GM19240 (cell line): ENCODE results near the gene LMAN1L.
"Not testable (repeated sequence)": the region's sequence is repeated elsewhere in the genome, so short reads cannot be mapped to it uniquely, and the experiment has no call there.

Experiments used
- DNase-seq: peaks from one replicate; pipeline ENCODE4 v3.0.0; 2011; ENCODE audit warnings: low spot score; ENCODE audit not compliant: insufficient read length

Gene LMAN1L

DNA sequence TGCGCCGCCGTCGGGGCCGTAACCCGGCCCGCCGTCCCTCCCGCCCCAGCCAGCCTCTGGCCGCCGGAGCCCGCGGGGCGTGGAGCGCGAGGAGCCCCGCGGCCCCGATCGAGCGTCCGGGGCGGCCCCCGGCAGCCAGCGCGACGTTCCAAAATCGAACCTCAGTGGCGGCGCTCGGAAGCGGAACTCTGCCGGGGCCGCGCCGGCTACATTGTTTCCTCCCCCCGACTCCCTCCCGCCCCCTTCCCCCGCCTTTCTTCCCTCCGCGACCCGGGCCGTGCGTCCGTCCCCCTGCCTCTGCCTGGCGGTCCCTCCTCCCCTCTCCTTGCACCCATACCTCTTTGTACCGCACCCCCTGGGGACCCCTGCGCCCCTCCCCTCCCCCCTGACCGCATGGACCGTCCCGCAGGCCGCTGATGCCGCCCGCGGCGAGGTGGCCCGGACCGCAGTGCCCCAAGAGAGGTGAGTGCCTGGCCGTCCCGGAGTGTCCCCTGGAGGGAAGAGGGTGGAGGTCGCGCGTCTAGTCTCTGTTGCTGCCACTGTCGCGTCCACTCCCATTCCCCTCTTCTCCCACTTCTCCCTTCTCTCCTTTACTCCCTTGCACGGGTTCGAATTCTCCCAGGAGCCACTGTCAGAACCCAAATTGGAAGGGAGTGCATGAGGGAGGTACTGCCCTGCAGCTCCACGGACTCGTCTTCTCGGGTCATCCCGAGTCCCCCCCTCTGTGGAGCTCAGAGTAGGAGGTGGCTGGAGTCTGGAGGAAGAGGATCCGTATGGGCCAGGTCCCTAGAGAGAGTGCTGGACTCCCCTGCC lies 30.2 kb upstream of the LMAN1L start:
- no peak for DNase-seq

DNA sequence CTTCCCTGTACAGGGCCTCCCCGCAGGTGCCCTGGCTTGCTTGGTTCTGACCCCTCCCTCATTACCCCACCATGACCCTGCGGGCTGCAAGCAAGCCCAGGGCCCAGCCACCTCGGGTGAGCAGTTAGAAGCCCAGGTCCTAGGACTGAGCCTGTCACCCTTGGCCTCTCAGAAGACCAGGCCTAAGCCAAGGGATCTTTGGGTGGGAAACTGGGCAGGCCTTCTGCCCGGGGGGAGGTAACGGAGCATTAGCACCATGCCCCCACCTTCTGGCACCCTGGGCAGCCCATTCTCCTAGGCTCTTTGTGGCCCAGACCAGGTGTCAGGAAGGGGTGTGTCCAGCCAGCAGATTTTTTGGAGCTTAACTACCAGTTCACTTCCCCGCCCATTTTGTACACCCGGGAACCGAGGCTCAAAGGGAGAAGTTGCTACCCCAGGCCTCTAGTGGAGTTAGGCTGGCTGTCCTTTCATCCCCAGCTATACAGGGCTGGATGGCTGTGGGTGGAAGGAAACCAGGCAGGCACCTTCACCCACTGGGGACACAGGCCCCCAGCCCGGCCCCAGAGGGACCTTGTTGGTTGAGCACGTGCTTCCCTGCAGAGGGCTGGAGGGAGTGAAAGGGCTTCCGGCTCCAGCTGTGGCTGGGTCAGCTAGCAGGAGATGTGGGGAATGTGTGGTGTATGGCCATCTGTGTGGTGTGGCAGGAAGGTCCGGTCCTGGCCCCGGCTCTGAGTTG lies 29.4 kb upstream of the LMAN1L start:
- DNase-seq, result no peak

DNA sequence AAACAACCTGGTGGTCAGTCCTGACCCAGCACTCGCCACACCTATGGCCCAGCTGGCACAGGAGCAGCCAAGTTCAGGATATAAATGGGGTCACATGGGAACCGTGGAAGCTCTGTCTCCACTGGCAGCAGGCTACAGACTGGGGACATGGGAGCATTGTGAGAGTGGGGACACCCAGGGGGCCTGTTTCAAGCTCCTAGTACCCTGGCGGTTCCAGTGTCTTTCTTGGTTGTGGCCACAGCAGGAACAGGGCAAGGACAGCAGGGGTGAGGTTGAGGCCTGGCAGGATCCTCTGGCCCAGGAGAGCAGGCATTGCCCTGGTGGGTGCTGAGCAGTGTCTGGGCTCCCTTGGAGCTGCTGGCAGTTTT lies 28.8 kb upstream of the LMAN1L start:
- DNase-seq, result no peak

DNA sequence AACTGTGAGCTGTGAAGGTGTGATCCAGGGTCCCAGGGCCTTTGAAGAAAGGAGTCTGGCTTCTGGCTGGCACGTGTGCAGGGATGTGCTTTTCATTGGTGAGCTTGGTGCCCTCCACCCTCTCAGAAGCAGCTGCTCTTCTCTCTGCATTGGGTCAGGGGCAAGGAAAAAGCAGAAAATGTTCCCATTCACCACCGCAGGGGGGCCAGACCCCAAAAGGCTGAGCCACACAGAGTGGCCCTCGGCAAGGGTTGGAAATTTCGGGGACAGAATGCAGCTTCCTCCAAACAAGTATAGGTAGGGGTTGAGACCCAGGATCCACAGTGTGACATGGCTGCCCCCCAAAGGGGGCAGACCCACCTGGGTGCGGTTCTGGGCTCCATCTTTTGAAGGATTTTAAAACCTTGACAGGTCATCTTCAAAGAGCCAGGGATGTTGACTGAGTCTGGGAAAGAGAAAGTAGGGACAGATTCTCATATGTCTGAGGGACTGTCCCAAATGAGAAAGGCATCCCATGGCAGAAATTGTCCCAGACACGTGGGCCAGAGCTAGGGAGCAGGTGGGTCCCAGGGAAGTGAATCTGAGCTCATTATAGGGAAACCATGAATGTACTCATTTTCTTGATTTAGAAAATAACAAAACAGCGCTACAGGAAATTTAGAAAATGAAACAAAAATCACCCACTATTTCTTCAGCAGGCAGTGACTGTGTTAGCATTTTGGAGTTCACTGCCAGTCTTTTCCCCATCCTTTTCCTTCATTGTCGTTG lies 28.0 kb upstream of the LMAN1L start:
- DNase-seq, result no peak

DNA sequence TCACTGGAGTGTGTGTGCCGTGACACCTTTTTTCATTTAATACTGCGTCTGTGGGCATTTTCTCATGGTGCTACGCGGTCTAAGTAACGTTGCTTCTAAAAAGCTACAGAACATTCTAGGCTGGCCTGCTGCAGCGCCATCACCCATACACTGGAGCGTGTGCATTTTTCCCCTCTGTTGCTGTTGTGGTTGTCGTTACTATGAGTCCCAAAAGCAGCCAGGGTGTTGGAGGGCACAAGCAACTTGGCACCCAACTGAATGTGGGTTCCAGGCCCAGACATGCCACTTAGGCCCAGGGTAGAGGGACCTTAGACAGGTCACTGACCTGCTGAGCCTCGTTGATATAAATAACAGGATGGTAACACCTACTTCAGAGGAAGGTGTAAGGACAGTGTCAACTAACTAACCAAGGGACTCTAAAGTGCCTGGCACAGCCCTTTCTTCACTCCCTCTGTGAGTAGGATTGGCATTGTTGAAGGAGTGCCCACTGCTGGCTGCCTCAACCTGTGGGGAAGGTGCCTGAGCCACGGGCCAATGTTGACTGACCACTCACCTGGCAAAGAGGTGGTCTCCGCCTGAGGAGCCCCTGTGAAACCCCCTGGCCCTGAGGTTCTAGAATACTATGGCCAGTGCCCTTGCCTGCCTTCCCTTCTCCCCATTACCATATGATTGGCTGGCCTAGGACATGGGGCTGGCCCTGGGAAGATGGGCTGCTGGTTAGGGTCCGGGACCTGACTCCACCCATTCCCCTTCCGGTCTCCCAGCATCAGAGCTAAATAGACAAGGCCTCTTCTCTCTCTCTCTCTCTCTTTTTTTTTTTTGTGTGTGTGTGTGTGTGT lies 27.2 kb upstream of the LMAN1L start:
- no peak for DNase-seq

DNA sequence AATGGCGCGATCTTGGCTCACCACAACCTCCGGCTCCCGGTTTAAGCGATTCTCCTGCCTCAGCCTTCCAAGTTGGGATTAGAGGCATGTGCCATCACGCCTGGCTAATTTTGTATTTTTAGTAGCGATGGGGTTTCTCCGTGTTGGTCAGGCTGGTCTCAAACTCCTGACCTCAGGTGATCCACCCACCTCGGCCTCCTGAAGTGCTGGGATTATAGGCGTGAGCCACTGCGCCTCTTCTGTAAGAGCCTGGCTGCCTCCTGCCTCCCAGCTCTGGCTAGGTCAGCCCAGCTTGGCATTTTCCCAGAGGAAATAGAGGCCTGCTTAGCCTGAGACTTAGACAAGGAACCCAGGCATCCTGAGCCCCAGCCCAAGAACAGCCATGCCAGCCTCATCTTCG lies 26.6 kb upstream of the LMAN1L start:
- not testable (repeated sequence) for DNase-seq

DNA sequence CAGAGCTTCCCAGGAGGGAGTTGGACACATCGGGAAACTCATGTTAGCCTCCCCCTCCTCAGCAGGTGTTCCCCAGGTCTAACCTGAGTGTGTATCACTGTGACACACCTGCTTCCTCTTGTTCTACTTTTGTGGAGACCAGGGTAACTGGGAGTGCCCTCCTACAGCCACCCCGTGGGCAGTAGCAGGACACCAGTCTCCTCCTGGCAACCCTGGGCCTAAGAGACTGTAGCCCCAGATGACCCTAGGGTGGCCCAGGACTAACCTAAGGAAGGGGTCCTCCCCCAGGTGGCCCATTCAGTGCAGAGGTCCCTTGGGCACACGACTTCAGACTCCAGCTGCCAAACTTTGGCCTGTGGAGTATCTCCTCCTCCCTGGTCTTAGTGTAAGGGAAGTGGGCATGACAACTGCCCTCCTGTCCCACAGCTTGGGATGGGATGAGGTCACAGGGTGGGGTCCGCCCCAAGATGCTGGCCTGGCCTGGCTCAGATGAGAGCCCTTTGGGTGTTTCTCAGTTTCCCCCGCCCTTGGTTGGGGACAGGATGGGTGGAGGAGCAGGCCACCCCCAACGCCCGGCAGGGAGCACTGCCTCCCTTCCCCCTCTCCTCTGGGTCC lies 26.0 kb upstream of the LMAN1L start:
- no peak for DNase-seq

DNA sequence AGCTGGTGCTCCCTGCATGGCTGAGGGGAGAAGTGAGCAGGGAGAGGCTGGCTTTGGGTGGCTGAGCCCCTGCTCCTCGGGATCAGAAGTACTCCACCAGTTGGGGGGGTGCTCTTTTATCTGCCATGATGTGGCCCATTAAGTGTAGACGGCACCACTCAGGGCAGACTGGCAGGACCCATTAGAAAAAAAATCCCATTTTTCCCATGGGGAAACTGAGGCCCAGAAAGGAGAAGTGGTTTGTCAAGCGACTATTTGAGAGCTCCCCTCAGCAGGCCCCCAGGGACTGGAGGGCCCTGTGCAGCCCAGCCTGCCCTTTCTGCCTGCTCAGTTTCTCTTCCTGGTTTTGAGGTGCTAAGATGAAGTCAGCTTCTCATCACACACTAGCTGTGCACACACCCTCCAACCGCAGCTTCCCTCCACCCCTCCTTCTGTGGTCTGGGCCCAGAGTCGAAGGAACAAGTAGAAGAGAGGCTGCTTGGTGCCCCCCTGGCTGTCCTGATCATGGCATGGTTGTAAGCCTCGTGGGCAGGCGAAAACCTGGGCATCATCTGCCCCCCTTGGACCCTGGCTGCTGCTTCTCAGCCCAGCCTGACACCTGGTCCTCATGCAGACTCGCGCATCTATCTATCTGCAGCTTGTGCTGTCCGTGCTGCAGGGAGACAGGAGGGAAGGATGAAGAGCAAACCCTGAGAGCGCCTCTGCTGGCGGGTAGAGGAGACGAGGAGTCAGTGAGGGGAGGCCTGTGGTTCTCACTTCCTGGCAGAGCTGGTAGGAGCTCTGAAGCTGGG lies 25.2 kb upstream of the LMAN1L start:
- DNase-seq, result peak; percentile 75

DNA sequence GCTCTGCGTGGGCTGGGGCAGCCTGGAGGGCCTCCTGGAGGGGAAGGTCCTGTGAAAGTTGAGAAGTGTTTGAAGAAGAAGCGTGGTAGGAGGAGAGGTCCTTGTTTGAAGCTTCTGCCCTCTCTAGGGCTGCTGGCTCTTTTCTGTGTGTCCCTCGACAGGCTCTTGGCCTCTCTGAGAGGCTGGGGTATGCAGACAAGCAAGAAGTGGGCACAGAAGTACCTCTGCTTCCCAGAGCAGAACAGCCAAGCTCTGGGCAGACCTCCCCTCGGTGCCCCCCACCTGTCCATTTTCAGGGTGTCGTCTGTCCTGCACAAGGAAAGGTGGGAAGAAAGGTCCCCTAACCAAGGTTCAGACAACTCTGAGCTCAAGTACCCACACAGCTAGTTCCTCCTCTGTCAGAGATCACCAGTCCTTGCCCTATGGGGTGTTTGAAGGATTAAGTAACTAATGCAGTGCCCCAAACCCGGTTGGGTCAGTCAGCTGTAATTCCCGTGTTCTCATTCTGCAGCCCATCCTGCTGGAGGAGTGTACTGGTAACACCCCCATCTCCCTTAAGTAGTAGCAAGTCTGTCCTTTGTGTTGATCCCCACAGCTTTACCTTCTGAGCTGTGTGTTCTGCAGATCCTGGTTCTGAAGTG lies 24.5 kb upstream of the LMAN1L start:
- DNase-seq, result no peak

DNA sequence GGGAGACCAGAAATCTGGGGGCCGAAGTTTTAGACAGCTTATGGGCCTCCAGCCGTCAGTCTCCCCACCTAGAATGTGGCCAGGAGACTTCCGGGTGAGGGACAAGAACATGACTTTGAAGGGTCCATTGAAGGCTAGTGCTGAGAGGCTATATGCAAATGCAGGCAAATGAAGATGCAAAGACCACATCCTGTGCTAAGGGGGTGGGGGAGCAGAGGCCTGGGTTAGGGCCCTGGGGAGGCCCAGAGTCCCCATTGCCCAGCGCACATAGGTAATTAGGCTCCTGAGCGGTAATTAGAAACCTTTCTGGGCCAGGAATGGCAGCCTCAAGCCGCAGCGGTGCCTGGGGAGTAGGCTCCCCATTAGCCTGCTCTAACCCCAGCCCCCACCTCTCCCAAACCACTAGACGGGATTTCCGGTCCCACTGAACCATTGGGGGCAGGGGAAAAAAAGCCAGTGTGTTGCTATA lies 23.9 kb upstream of the LMAN1L start:
- no peak for DNase-seq

DNA sequence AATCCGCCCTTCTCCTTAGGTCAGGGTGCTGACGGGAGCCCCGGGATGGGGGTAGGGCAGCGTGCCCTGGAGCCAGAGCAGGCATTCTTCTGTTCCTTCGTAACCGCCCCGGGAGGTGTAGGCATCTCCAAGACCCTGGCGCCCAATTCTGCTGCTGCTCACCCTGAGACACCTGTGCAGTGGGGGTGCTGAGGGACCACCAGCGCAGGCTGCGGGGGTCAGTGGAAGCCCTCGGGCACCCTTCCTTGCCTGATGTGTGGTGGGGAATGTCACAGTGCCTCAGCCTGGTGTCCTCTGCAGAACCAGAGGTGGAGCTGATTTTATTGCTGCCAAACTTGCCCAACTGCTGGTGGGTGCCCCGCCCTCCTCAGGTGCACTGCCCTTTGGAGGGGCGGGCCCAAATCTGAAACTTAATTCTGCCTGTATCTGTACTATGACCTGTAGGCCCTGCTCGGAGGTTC lies 23.4 kb upstream of the LMAN1L start:
- no peak for DNase-seq

DNA sequence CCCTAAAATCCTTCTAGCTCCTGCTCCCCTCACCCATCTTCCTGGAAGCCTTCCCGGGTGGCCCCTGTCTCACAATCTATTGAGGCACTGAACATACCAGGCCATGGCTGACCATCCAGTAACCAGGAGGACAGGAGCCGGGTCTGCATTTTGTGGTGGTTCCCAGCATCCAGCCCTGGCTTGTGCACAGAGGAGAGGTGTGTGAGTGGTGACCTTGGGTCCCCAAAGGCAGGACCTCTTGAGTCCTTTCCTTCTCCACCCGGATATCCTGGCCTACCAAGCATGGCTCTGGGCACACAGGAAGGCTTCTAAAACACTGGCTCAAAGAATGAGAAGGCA lies 22.9 kb upstream of the LMAN1L start:
- no peak for DNase-seq

DNA sequence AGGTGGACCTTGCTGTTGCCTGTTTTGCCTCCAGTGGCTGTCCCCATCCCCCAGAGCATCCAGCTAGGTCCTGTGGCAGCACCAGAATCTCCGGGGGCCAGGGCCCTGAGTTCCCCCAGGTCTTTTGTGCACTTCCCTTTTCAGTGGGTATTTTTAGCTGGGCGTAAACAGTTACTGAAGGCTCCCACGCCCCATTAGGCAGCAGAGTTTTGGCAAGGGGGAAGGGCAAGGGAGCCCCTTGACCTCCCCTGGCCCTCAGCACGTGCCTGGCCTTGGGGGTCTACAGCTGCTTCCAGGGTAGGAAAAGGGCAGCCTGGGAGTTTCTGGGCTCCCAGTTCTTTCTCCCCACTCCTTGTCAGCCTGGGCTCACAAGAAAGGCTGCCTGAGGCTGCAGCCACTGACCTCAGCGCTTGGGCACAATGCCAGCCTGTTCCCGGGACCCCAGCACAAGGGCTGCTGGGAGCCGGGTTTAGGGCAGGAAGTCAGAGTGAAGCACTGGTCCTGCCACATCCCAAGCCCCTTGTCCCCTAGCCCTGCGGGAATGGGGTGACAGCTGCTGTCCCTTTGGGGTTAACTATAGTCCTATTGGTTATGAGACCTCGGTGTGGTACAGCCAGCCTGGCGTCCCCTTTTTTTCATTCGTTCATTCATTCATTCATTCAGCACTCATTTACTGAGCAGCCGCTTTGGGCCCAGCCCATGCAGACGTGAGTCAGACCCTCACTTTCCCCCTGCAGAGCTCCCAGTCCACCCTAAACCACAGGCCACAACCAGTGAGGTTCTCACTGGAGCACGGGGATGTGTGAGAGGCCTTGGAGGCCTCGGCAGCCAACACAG lies 22.3 kb upstream of the LMAN1L start:
- DNase-seq, result no peak

DNA sequence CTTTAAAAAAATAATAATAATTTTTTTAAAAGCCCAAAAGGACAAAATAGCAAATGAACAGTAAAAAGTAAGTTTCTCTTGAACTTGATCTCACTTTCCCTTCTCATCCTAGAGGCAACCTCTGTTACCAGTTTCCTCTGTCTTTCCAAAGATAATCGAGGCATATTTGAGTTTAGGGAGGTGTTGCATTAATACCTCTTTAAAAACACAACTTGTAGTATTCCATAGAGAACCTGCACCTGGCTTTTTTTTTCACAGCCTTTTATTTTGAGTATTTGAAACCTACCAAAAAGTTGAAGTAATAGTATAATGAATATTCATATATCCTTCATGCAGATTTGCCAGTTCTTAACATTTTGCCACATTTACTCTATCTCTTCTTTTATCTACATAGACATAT lies 21.6 kb upstream of the LMAN1L start:
- DNase-seq, result no peak

DNA sequence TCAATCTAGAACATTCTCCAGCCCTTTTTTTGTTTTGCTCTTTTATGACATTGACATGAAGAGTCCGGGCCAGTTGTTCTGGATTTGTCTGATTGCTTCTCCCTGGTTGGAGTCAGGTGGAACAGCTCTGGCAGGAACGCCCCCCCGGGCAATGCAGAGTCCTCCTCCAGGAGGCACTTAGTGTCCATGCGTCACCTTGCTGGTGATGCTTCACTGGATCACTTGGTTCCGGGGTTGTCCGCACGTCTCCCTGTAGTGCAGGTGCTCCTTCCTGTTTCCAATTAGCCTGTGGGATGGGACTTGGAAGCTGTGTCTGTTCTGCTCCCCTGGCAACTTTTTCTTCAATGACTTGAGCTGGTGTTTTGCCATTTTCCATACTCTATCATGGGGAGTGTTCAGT lies 21.0 kb upstream of the LMAN1L start:
- DNase-seq, result no peak

DNA sequence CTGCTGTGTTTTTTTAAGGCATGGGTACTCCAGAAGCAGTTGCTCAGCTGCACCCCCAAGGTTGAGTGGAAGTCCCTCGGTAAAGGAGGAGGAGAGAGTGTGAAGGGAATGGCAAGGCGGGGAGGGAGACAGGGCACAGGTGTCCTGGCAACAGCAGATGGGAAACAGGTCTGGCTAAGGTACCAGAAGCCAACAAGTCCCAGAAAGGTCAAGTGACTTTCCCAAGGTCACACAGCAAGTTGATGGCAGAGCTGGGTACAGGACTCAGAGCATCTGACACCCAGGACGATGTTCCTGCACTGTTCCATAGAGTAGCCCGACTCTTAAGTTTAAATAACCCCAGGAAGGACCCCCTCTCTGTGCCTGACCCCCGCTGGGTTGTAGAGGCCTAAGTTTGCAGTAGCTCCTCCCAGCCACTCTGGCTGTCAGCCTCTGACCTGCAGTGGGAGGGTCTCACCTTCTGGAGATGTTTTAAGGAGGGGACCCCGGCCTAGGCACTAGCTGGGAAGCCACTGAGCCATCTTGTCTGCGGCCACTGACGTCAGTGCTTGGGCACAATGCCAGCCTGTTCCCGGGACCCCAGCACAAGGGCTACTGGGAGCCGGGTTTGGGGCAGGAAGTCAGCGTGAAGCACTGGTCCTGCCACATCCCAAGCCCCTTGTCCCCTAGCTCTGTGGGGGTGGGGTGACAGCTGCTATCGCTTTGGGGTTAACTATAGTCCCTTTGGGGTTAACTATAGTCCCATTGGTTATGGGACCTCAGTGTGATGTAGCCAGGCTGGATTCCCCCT lies 20.2 kb upstream of the LMAN1L start:
- DNase-seq, result no peak

DNA sequence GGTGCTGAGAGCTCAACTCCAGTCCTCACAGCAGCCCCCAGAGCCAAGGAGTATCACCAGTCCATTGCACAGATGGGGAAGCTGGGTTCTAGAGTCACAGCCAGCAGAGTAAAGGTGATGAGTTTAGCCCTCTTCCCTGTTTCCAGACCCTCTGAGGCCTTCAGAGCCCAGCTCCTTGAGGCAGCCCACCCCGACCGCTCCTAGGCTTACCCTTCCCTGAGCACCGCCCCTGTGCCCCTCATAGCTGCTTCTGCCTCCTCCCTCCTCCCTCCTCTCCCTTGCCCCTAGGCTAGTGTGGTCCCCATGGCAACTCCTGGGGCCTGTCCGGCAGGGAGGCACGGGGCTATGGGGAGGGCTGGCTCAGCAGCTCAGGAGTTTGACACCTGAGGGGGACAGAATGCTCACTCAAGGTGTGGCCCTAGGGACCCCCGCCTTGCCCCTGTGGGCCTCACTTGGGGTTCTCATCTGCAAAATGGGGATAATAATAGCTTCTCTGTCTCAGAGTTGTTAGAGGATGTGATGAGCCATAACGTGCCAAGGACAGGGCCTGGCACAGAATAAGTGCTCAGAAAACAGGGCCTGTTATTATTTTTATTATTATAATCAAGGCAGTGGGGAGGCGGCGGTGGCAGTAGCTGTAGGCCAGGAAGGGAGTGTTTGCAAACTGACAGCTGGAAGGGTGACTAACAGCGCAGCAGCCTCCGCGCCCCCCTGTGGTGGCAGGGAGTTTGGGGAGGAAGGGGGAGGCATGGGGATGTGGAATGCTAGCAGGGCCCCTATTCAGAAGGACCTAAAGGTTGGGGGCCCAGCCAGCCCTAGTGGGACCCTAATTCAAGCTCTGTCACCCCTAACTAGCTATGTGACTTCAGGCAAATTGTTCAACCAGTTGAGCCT lies 19.3 kb upstream of the LMAN1L start:
- no peak for DNase-seq
